HCT116 (cell line): ENCODE data around the gene RIPOR3. TPM values are rescaled to one million over a fixed set of nuclear protein-coding genes. Genes with fewer than 3 reads are reported as not detected.

ENCODE experiments used
- ATAC-seq: fragments of 200-7000 bp; cut with Tn5 transposase; 2 replicates; pipeline ENCODE4 v1.9.1; 2020; ENCODE audit warnings: mild to moderate bottlenecking, moderate library complexity
- BruUV-seq: library from RNA; stranded (reverse); fragments of 400-500 nt; replicated peaks from 2 replicates; lab custom pipeline; 2021; lab: Mats Ljungman, UMichigan
- CTCF ChIA-PET: fragments of 300-600 bp; sonication (Branson Sonifier 250); formaldehyde crosslinking; loops from one replicate; lab custom pipeline; 2021; ENCODE audit warnings: antibody characterized with exemption; lab: Charles Lee
- POLR2A ChIA-PET: fragments of 300-600, 350-600 bp; sonication (Branson Sonifier 250); formaldehyde crosslinking; loops from one replicate; lab custom pipeline; 2021; ENCODE audit warnings: antibody characterized with exemption; lab: Charles Lee
- RAD21 ChIA-PET, 2 experiments: fragments of 300-600 bp; sonication (Branson Sonifier 250); formaldehyde crosslinking; loops; one replicate each; lab custom pipeline; 2023; ENCODE audit warnings: low total read pairs in 2 of 2; ENCODE audit not compliant: uncharacterized antibody in 2 of 2, unreplicated experiment in 2 of 2, low non-redundant PET in 1 of 2; lab: Charles Lee
- DNase-seq: peaks from one replicate; pipeline ENCODE4 v3.0.0-alpha.2; 2010; ENCODE audit warnings: low read depth, low spot score
- H2AFZ ChIP-seq: fragments of 200-600 bp; shearing (Covaris generic), sonication (generic); 2 replicates; pipeline ENCODE4 v1.6.1; 2017; ENCODE audit warnings: low read depth, mixed run types, mixed read lengths, antibody characterized with exemption, low read length; ENCODE audit not compliant: poor library complexity, severe bottlenecking
- H3K27ac ChIP-seq: 2 replicates; pipeline ENCODE4 v1.5.1; 2012; ENCODE audit warnings: low read depth, low read length
- H3K27me3 ChIP-seq: fragments of 200-600 bp; sonication (generic); 2 replicates; pipeline ENCODE4 v1.6.1; 2016; ENCODE audit warnings: mixed run types, low read length, mixed read lengths; ENCODE audit not compliant: insufficient read depth
- H3K36me3 ChIP-seq, 2 experiments: fragments of 200-500 bp in 1 of 2; fragments of 200-600 bp in 1 of 2; sonication (Bioruptor generic) in 1 of 2; sonication (generic) in 1 of 2; 2 replicates each; pipeline versions ENCODE4 v1.5.1 to v1.6.1; 2014 to 2016; ENCODE audit warnings: low read length in 2 of 2, inconsistent platforms in 1 of 2, mixed read lengths in 1 of 2, mixed run types in 1 of 2; ENCODE audit not compliant: insufficient read depth in 2 of 2, control insufficient read depth in 1 of 2
- H3K4me1 ChIP-seq, 2 experiments: fragments of 200-600 bp in 1 of 2; sonication (generic) in 1 of 2; 2 replicates each; pipeline versions ENCODE4 v1.5.1 to v1.6.1; 2012 to 2017; ENCODE audit warnings: low read length in 2 of 2, inconsistent platforms in 1 of 2, mild to moderate bottlenecking in 1 of 2, mixed read lengths in 1 of 2, mixed run types in 1 of 2, moderate library complexity in 1 of 2; ENCODE audit not compliant: insufficient read depth in 2 of 2, control insufficient read depth in 1 of 2
- H3K4me2 ChIP-seq: fragments of 200-600 bp; sonication (generic); 2 replicates; pipeline ENCODE4 v1.6.1; 2017; ENCODE audit warnings: mixed run types, low read length, mixed read lengths
- H3K4me3 ChIP-seq, 2 experiments: fragments of 200-600 bp in 1 of 2; sonication (generic) in 1 of 2; replicated peaks in 1 of 2; 2 replicates each; pipeline ENCODE4 v1.5.1; 2011 to 2016; ENCODE audit warnings: low read length in 2 of 2, control low read depth in 1 of 2, low read depth in 1 of 2, mild to moderate bottlenecking in 1 of 2, mixed read lengths in 1 of 2, mixed run types in 1 of 2
- H3K79me2 ChIP-seq: fragments of 200-600 bp; sonication (generic); 2 replicates; pipeline ENCODE4 v1.6.1; 2017; ENCODE audit warnings: mild to moderate bottlenecking, mixed run types, low read length, moderate library complexity, mixed read lengths; ENCODE audit not compliant: insufficient read depth
- H3K9ac ChIP-seq: fragments of 200-600 bp; sonication (generic); 2 replicates; pipeline ENCODE4 v1.6.1; 2016; ENCODE audit warnings: low read length, mixed read lengths
- H3K9me2 ChIP-seq: fragments of 200-600 bp; sonication (generic), shearing (Covaris generic); 2 replicates; pipeline ENCODE4 v1.6.1; 2017; ENCODE audit warnings: mixed run types, mild to moderate bottlenecking, moderate library complexity; ENCODE audit not compliant: insufficient read depth
- H3K9me3 ChIP-seq, 2 experiments: fragments of 200-500 bp in 1 of 2; fragments of 200-600 bp in 1 of 2; sonication (Bioruptor generic) in 1 of 2; sonication (generic) in 1 of 2; 2 replicates each; pipeline ENCODE4 v1.6.1; 2014 to 2017; ENCODE audit warnings: low read length in 2 of 2, mixed read lengths in 2 of 2, inconsistent platforms in 1 of 2, low read depth in 1 of 2, mild to moderate bottlenecking in 1 of 2, mixed run types in 1 of 2, moderate library complexity in 1 of 2; ENCODE audit not compliant: control insufficient read depth in 1 of 2, insufficient read depth in 1 of 2
- H4K20me1 ChIP-seq: fragments of 200-600 bp; sonication (generic), shearing (Covaris generic); 2 replicates; pipeline ENCODE4 v1.6.1; 2017; ENCODE audit warnings: mixed run types, mild to moderate bottlenecking, moderate library complexity; ENCODE audit not compliant: insufficient read depth
- CBX3 ChIP-seq: IDR thresholded peaks from 2 replicates; pipeline ENCODE4 v1.6.1; 2012; ENCODE audit warnings: low read depth
- ELF1 ChIP-seq: IDR thresholded peaks from 2 replicates; pipeline ENCODE4 v1.6.1; 2012; ENCODE audit warnings: low read depth, borderline replicate concordance
- EZH2 ChIP-seq: fragments of 200-600 bp; sonication (generic); IDR thresholded peaks from 2 replicates; pipeline ENCODE4 v1.6.1; 2017; ENCODE audit warnings: antibody characterized with exemption, mixed run types
- EZH2phosphoT487 ChIP-seq: fragments of 200-600 bp; IDR thresholded peaks from 2 replicates; pipeline ENCODE4 v1.6.1; 2018; ENCODE audit warnings: antibody characterized with exemption, borderline replicate concordance
- FOSL1 ChIP-seq: IDR thresholded peaks from 2 replicates; pipeline ENCODE4 v1.6.1; 2012; ENCODE audit warnings: low read depth
- JUND ChIP-seq: IDR thresholded peaks from 2 replicates; pipeline ENCODE4 v1.6.1; 2012
- RAD21 ChIP-seq: IDR thresholded peaks from 2 replicates; pipeline ENCODE4 v1.6.1; 2012; ENCODE audit warnings: low read depth, mild to moderate bottlenecking
- SRF ChIP-seq: IDR thresholded peaks from 2 replicates; pipeline ENCODE4 v1.6.1; 2012; ENCODE audit warnings: low read depth
- YY1 ChIP-seq: IDR thresholded peaks from 2 replicates; pipeline ENCODE4 v1.6.1; 2011; ENCODE audit warnings: low read length, low read depth, moderate library complexity, mild to moderate bottlenecking; ENCODE audit not compliant: insufficient replicate concordance; ENCODE audit errors: extremely low read depth
- ZNF274 ChIP-seq: fragments of 200-500 bp; sonication (Bioruptor generic); IDR thresholded peaks from 2 replicates; pipeline ENCODE4 v1.6.1; 2014; ENCODE audit warnings: mild to moderate bottlenecking, low read depth, low read length, inconsistent platforms
- intact Hi-C: fragments of 100-400 bp; cut with micrococcal nuclease; formaldehyde crosslinking; loops from 2 replicates; pipeline ENCODE4 v1.10.0; 2022
- total RNA-seq: library from RNA; stranded (reverse); gene quantifications from one replicate; pipeline ENCODE4 v1.2.1, GENCODE V29; 2021; ENCODE audit not compliant: unreplicated experiment
- TF ChIP-seq, protein P1 (sequence below): IDR thresholded peaks from 2 replicates; pipeline ENCODE4 v1.6.1; 2011; ENCODE audit warnings: mild to moderate bottlenecking, low read length, moderate library complexity; ENCODE audit not compliant: insufficient replicate concordance; ENCODE audit errors: extremely low read depth
- TF ChIP-seq, protein P2 (sequence below): IDR thresholded peaks from 2 replicates; pipeline ENCODE4 v1.6.1; 2012
- TF ChIP-seq, protein P3 (sequence below): IDR thresholded peaks from 2 replicates; pipeline ENCODE4 v1.6.1; 2012

RIPOR3 gene
- total RNA-seq, 1 experiment from 2014 or later: 0.22 TPM

DNA sequence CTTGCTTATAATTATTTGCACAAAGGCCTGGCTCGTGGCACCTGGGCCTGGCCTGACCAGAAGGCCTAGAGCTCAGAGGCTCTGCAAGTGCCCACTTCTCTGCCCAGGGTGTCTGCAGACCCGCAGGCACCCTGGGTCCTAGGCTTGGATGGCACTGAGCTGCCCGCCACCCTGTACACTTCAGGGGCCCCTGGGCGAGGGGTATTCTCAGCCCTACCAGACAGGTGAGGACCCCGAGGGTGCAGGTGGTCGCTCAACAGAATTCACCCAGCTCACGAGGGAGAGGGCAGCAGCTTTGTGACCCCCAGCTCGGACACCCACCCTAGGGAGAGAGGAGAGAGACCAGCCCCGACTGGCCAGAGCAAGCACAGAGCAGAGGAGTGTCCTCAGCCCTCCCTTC is 83.9 kb downstream of the RIPOR3 start:
- RAD21 ChIA-PET: no interaction called here
- Histone ChIP-seq H3K27ac (no peak overlapping the region), H2AFZ (no peak overlapping the region), H3K9me2 (no peaks in the 10 kb centered on the region), H3K9ac (no peak overlapping the region), H3K36me3 (no peaks in the 10 kb centered on the region), H3K79me2 (no peaks in the 10 kb centered on the region), H3K4me1 (peaks cover 0 to 8% of the 10 kb centered on the region in 2 experiments; a peak in 1 of 4 replicates), H3K4me2 (no peak overlapping the region), H3K27me3 (no peaks in the 10 kb centered on the region), H3K9me3 (no peaks in the 10 kb centered on the region), H4K20me1 (no peaks in the 10 kb centered on the region), H3K4me3 (no peak overlapping the region)
- BruUV-seq: no TSS peak
- TF ChIP-seq FOSL1 (no peak), RAD21 (no peak), YY1 (no peak)
- TF ChIP-seq, protein P1, sequence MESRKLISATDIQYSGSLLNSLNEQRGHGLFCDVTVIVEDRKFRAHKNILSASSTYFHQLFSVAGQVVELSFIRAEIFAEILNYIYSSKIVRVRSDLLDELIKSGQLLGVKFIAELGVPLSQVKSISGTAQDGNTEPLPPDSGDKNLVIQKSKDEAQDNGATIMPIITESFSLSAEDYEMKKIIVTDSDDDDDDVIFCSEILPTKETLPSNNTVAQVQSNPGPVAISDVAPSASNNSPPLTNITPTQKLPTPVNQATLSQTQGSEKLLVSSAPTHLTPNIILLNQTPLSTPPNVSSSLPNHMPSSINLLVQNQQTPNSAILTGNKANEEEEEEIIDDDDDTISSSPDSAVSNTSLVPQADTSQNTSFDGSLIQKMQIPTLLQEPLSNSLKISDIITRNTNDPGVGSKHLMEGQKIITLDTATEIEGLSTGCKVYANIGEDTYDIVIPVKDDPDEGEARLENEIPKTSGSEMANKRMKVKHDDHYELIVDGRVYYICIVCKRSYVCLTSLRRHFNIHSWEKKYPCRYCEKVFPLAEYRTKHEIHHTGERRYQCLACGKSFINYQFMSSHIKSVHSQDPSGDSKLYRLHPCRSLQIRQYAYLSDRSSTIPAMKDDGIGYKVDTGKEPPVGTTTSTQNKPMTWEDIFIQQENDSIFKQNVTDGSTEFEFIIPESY: no peak
- DNase-seq (no peak), ATAC-seq (no peak)
- CTCF ChIA-PET: interaction anchor here (0.6 kb wide), 1 partner anchor 20 kb away, joined by 3 read pairs; no protein-coding TSS in a partner anchor
- intact Hi-C loops: no loop called here
- POLR2A ChIA-PET: no interaction called here

DNA sequence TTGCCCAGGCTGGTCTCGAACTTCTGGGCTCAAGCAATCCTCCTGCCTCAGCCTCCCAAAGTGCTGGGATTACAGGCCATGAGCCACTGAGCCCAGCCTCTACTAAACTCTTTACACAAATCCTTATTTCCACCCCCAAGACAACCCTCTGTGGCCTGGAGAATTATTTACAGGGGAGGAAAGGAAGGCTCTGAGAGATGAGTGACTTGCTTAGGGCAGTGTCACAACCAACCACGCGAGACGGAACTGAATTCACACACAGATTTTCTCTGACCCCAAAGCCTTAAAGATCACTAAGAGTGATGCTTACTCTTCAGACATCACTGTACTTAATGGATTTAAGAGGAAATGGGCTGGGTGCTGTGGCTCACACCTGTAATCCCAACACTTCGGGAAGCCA is 86.2 kb downstream of the RIPOR3 start:
- Histone ChIP-seq H4K20me1 (no peaks in the 10 kb centered on the region), H3K79me2 (no peaks in the 10 kb centered on the region), H3K9ac (no peak overlapping the region), H3K4me3 (no peak overlapping the region), H3K9me3 (no peaks in the 10 kb centered on the region), H3K27ac (no peak overlapping the region)
- ChIA-PET CTCF (no interaction called here), POLR2A (no interaction called here)
- intact Hi-C loops: no loop called here
- ATAC-seq: no peak
- TF ChIP-seq RAD21: no peak
- no peak for TF ChIP-seq EZH2phosphoT487
- TF ChIP-seq, protein P2, sequence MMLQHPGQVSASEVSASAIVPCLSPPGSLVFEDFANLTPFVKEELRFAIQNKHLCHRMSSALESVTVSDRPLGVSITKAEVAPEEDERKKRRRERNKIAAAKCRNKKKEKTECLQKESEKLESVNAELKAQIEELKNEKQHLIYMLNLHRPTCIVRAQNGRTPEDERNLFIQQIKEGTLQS: no peak
- no peak for TF ChIP-seq CBX3
- TF ChIP-seq, protein P3, sequence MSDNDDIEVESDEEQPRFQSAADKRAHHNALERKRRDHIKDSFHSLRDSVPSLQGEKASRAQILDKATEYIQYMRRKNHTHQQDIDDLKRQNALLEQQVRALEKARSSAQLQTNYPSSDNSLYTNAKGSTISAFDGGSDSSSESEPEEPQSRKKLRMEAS: no peak
- no peak for TF ChIP-seq SRF
- no peak for TF ChIP-seq ZNF274
- TF ChIP-seq ELF1: no peak
- TF ChIP-seq EZH2: no peak
- no peak for TF ChIP-seq JUND
- TF ChIP-seq, protein P1: no peak
- TF ChIP-seq, all 23 proteins: peak for 0
- H3K4me2 ChIP-seq: no peak overlapping the region
- H3K4me1 ChIP-seq: peaks cover 2 to 12% of the 10 kb centered on the region in 2 experiments; a peak in 1 of 4 replicates
- RAD21 ChIA-PET: no interaction called here
- BruUV-seq: no TSS peak
- no peaks in the 10 kb centered on the region for H3K9me2 ChIP-seq
- no peaks in the 10 kb centered on the region for H3K27me3 ChIP-seq
- H3K36me3 ChIP-seq: no peaks in the 10 kb centered on the region
- H2AFZ ChIP-seq: no peak overlapping the region
- DNase-seq: no peak
